EH (cell line): ENCODE results near the gene MRPL4.
"Not testable (repeated sequence)": the region's sequence is repeated elsewhere in the genome, so short reads cannot be mapped to it uniquely, and the experiment has no call there.

Experiments used
- DNase-seq: peaks from one replicate; pipeline ENCODE4 v3.0.0-alpha.2; 2015; ENCODE audit warnings: low read depth

Gene MRPL4

GRCh38 chr19:10230173-10230860 lies 21.7 kb upstream of the MRPL4 start:
- DNase-seq = peak; percentile 47

DNA sequence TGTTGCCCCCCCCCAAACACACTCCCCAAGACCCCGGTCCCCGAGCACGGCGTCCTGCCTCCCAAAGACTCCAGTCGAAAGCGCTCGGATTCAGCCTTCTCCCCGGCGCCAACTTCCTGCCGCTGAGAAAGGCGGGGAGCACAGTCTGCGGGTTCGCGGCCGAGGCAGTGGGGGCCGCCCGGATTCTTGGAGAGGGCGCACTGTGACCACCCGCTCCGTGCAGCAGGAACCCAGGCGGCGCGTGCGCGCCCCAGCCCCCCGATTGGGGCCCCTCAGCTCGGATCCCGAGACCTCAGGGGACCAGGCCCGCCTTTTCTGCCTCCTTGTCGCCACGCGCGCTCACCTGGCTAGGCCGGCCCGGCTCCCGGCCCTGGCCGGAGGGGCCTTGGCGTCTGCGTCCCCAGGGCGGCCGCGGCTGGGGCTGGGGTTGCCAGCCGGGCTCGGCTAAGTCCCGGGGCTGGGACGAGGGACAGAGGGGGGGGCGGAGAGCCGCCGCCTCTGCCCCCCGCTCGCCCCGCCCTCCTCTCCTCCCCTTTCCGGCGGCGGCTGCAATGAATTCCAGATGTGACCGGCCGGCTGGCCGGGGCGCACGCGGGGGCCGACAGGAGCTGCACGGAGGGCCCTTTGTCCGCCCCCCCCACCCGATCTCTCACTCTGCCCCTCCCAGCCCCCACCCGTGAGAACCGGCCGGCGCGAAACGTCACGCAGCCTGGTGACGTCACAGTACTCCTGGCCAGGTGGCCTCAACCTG lies 21.0 kb upstream of the MRPL4 start, which contains the start of gene S1PR2:
Gene S1PR2 (minus strand): TSS at position 471 of the 751 bp plus-strand sequence. CDS start 6,426 bp downstream, outside the sequence.
- DNase-seq = peak; percentile 80

DNA sequence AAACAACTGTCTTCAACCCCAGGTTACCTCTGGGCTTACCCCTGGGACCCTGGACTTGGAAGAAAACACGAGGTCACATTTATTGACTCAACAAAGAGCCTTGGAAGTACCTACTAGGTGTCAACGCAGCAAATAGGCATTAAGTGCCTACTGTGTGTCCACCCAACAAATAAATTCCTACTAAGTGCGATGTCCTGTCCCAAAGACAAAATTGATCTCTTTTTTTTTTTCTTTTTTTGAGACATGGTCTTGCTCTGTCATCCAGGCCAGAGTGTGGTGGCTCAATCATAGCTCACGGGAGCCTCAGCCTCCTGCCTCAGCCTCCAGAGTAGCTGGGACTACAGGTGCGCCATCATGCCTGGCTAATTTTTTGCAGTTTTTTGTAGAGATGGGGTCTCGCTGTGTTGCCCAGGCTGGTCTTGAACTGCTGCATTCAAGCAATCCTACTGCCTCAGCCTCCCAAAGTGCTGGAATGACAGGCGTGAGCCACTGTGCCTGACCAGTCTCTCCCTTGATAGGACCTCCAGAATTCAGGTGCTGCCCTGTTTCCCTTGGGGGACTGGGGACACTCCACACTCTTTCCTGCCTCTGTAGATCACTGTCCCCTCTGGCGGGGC lies 20.3 kb upstream of the MRPL4 start:
- no peak for DNase-seq

- no peak for DNase-seq
Observed at GRCh38 chr19:10233946-10234345, 18.1 kb upstream of the MRPL4 start.

DNA sequence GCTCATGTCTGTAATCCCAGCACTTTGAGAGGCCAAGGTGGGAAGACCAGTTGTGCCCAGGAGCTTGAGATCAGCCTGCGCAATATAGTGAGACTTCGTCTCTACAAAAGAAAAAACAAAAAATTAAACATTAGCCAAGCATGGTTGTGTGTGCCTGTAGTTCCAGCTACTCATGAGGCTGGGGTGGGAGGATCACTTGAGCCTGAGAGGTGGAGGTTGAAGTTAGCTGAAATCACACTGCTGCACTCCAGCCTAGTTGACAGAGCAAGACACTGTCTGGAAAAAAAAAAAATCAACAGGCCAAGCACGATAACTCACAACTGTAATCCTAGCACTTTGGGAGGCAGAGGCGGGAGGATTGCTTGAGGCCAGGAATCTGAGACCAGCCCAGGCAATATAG lies 17.0 kb upstream of the MRPL4 start:
- no peak for DNase-seq

GRCh38 chr19:10235409-10235808 lies 16.6 kb upstream of the MRPL4 start:
- DNase-seq = not testable (repeated sequence)

- no peak for DNase-seq
Observed at GRCh38 chr19:10237702-10238101, 14.3 kb upstream of the MRPL4 start.

- DNase-seq = peak; percentile 77
Observed at GRCh38 chr19:10238172-10238783, 13.7 kb upstream of the MRPL4 start.

DNA sequence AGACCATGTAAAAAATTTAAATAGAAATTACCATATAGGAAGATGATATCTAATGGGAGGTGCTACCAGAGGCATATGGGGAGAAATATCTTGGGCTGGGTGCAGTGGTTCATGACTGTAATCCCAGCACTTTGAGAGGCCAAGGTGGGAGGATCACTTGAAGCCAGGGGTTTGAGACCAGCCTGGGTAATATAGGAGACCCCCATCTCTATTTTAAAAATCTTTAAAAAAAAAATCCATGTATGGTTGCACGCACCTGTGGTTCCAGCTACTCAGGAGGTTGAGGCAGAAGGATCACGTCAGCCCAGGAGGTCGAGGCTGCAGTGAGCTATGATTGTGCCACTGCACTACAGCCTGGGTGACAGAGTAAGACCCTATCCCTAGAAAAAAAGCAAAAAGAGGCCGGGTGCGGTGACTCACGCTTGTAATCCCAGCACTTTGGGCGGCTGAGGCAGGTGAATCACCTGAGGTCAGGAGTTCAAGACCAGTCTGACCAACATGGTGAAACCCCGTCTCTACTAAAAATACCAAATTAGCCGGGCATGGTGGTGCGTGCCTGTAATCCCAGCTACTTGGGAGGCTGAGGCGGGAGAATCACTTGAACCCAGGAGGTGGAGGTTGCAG lies 10.1 kb upstream of the MRPL4 start:
- DNase-seq = not testable (repeated sequence)

DNA sequence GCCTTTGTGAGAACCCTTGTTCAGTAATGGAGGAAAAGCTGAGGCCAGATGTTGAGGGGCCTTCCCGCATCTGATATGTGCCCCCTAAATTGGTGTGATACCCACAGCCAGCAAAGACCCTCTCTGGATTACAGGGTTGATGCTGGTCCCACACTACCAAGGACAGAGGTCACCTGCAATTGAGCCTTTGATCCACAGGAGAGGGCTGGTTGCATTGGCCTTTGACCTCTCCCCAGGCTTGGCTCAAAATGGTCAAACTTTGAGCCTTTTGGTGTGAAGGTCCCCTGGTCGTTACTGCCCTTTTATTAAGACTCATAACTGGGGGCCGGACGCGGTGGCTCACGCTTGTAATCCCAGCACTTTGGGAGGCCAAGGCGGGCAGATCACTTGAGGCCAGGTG lies 8.4 kb upstream of the MRPL4 start:
- DNase-seq = no peak

- DNase-seq = no peak
Observed at GRCh38 chr19:10245189-10245939, 6.7 kb upstream of the MRPL4 start.

- no peak for DNase-seq
Observed at GRCh38 chr19:10246511-10246910, 5.5 kb upstream of the MRPL4 start.

DNA sequence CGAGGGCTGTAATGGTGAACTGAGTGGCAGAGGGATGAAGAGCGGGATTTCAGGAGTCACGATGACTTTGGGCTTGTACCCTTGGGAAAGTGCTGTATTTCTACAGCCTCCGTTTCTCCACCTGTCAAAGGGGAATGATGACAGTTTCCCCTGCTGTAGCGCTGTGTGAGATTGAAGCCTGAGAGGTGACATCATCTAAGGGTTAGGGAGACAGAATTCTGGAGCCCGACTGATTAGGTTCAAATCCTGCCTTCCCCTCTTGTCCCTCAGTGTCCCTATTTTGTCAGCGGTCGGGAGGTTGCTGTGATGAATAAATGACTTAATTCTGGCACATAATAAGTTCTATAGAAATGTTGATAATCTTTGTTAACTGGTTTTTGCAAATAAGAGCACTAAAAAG lies 693 bp downstream of the MRPL4 start:
- DNase-seq = no peak

GRCh38 chr19:10254244-10254643 lies 2.2 kb downstream of the MRPL4 start:
- DNase-seq = no peak

DNA sequence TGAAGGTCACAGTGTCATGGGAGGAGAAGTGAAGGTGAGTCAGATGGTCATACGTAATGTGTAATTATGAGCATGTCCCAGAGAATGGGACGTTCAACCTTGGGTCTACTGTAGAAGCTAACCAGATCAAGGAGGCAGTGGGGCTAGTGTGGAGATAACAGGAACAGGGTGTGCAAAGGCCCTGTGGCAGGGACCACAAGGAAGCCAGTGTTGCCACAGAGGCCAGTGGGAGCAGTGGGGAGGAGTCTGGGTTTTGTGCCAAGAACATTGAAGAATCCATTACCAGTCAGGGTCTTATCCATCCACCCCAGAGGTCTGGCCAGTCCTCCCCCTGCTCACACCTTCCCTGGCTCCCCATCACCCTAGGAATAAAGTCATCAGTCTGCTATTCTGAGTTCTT lies 3.3 kb downstream of the MRPL4 start:
- DNase-seq = no peak

GRCh38 chr19:10256551-10256950 lies 4.5 kb downstream of the MRPL4 start:
- DNase-seq = no peak

DNA sequence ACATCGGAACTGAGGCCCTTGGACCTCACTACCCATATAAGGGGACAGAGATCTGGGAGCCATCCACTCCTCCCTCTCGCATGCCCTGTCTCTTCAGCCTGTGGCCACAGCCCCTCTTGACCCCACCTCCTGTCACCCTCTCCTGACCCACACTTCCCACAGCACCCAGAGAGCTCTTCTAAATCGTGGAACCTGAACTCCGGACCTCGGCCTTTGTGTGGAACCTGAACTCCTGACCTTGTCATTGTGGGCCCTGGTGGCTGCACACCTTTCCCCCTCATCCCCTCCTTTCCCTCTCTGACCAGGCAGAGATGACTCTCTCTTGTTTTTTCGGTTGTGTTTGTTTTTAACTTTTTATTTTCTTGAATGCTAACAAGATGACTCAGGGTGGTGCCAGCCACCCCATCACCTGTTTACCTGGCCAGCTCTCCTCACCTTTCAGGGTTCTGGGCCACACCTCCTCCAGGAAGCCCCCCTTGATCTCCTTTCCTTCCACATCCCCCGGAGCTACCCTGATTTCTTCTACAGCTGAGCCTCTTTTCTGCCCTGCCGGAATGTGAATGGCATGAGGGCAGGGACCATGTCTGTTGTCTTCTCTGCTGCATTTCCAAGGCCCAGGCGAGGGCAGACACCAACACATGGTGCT lies 5.1 kb downstream of the MRPL4 start:
- DNase-seq = no peak

DNA sequence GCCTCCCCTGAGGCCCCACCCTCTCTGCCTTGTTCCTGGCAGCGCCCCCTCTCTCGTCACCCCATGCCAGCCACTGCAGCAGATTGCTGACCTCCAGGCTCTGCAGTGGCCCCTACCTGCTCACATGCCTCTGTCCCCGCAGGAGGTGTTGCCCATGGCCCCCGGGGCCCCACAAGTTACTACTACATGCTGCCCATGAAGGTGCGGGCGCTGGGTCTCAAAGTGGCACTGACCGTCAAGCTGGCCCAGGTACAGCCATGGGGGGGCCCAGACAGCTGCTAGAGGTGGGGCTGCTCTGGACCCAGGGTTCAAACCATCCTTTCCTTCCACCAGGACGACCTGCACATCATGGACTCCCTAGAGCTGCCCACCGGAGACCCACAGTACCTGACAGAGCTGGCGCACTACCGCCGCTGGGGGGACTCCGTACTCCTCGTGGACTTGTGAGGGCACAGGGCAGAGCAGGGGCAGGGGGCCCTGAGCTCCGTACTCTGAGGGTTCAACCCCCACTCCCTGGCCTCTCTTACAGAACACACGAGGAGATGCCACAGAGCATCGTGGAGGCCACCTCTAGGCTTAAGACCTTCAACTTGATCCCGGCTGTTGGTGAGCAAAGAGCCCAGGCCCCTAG lies 6.2 kb downstream of the MRPL4 start:
- no peak for DNase-seq

DNA sequence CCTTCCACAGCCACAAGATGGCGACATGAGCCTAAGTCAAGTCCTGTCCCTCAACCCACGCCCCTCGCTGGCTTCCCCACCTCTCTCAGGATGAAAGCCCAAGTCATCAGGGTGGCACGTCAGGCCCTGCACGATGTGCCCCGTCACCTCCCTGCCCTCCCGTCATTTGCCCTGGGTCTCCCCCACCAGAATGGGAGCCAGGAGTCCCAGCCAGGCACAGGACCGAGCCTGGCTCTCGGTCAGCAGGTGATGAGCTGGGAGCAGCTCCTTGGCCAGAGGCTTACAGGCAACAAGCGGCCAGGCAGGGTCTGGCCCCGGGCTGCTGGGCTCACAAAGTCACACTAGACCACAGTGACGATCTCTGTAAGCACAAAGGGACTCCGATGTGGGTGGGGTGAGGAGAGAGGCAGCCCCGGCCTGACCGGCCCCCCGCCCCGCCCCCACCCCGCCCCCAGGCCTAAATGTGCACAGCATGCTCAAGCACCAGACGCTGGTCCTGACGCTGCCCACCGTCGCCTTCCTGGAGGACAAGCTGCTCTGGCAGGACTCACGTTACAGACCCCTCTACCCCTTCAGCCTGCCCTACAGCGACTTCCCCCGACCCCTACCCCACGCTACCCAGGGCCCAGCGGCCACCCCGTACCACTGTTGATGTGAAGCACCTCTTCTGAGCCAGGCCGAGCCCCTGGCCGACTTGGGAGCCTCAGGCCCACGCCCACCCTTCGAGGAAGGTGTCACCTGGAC lies 7.3 kb downstream of the MRPL4 start:
- DNase-seq = peak; percentile 84

DNA sequence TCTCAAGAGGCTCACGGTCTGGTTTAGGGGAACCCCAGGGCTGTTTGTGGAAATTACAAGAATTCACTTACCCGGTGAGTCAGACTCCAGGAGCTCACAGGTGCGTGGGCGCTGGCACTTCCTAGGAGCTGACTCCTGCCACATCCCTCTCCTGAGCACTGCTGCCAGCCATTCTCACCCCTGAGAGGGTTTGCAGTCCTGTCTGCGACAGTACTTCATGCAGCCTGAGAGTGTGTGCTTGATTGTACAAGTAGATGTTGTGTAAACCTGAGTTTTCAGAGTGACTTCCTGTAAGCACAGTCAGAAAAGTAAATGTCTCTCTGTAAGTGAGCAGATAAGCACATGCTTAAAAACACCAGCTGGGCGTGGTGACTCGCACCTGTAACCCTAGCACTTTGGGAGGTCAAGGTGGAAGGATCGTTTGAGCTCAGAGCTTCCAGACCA lies 8.1 kb downstream of the MRPL4 start:
- DNase-seq = no peak
